Colonic mucosa (tissue), 4 donors: ENCODE data around the gene RNASEH1. TPM values are rescaled to one million over a fixed set of nuclear protein-coding genes. Genes with fewer than 3 reads are reported as not detected.

Experiments used
- DNase-seq: peaks from one replicate; pipeline ENCODE4 v3.0.0-alpha.2; 2020
- H3K27ac ChIP-seq: fragments of 200-600 bp; one replicate; pipeline ENCODE4 v1.8.0; 2021
- H3K27me3 ChIP-seq: fragments of 200-600 bp; one replicate; pipeline ENCODE4 v1.8.0; 2021
- H3K36me3 ChIP-seq: fragments of 200-600 bp; one replicate; pipeline ENCODE4 v1.8.0; 2021
- H3K4me1 ChIP-seq: fragments of 200-600 bp; one replicate; pipeline ENCODE4 v1.8.0; 2021; ENCODE audit warnings: mild to moderate bottlenecking
- H3K4me3 ChIP-seq: fragments of 200-600 bp; one replicate; pipeline ENCODE4 v1.8.0; 2021
- H3K9ac ChIP-seq, 2 donors: one replicate each; pipeline ENCODE4 v1.7.0; 2013; ENCODE audit warnings: control low read depth in 2 of 2, low read depth in 2 of 2, low read length in 2 of 2
- H3K9me3 ChIP-seq: fragments of 200-600 bp; one replicate; pipeline ENCODE4 v1.8.0; 2021
- CTCF ChIP-seq: fragments of 200-600 bp; IDR thresholded peaks from one replicate; pipeline ENCODE4 v1.8.0; 2022; ENCODE audit warnings: antibody characterized with exemption, mild to moderate bottlenecking
- intact Hi-C: fragments of 100-400 bp; cut with DNase I; formaldehyde crosslinking; loops from one replicate; pipeline ENCODE4 v1.14.1; 2022
- total RNA-seq, 2 donors: library from RNA; stranded (reverse); fragmentation: NEBNext Ultra II Directional in 1 of 2; extraction: Animal tissue kit (Norgen Biotek cat#: 25700) in 1 of 2; gene quantifications; one replicate each; pipeline ENCODE4 v1.2.1, GENCODE V29; 2021
- donor health status: healthy.
- donor health status: DM: no; HTN: no; CAD: no.
- donor health status: DM: no; HTN: no; CAD: no.

The RNASEH1 gene
- total RNA-seq, 2 donors from 2014 or later, result 13.3 to 18.8 TPM

DNA sequence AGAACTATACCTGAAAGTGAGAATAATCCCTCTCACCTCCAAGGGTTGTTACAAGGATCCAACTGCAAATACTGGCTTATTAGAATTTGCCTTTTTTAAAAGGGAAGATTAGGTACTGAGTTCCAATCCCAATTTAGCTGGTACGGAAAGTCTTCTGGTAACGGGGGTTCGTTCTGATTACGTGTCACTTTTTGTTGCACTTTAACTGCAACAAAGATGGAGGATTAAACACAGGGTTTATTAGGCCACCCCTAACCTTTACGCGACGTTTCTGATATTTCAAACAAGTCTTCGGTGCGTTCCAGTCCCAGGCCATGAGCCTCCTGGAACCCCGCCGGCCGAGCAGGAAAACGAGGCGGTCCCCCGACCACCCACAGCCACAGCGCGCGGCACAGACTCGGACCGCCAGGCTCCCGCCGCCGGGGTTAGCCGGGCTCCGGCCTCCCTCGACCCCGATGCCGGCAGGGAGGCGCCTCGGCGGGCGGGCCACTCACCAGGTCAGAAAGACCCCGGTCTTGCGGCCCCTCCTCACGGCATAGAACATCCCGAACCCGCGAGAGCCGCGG, 411 bp downstream of the RNASEH1 start:
- TF ChIP-seq CTCF, result no peak
- Histone ChIP-seq H3K9ac (peak overlapping the region; percentile 83 to 88), H3K4me1 (peaks cover 7% of the 10 kb centered on the region), H3K9me3 (no peaks in the 10 kb centered on the region), H3K36me3 (peaks cover 8% of the 10 kb centered on the region), H3K27me3 (no peaks in the 10 kb centered on the region), H3K27ac (peak overlapping the region; percentile 86), H3K4me3 (peak overlapping the region; percentile 100)
- DNase-seq, result no peak
- intact Hi-C loops, result loop anchor here (5.0 kb wide), 2 partner anchors 35 to 180 kb away; partner anchors contain the start of genes EIPR1 and TRAPPC12

DNA sequence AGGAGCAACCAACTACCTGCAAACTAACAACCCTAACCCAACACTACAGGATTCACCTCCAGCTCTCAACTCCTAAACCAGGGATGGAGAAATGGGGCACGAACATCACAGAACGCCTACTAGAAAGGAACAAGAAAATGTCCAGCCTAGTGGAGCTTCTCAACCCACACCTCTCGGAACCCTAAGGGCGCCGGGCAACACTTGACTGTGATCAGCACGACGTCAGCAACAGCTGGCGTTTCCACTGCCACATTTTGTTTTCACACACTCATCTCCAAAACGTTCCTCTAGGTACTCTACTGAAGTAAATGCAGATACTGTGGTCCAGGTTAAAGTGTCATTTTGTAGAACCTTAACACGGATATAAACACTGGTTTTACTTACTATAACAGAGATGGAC, 4.2 kb downstream of the RNASEH1 start:
- no peak for DNase-seq
- Histone ChIP-seq H3K36me3 (peaks cover 15% of the 10 kb centered on the region), H3K4me3 (no peak overlapping the region), H3K27me3 (no peaks in the 10 kb centered on the region), H3K9ac (no peak overlapping the region), H3K9me3 (no peaks in the 10 kb centered on the region), H3K27ac (no peak overlapping the region), H3K4me1 (peaks cover 7% of the 10 kb centered on the region)
- no peak for TF ChIP-seq CTCF
- intact Hi-C loops, result no loop called here

DNA sequence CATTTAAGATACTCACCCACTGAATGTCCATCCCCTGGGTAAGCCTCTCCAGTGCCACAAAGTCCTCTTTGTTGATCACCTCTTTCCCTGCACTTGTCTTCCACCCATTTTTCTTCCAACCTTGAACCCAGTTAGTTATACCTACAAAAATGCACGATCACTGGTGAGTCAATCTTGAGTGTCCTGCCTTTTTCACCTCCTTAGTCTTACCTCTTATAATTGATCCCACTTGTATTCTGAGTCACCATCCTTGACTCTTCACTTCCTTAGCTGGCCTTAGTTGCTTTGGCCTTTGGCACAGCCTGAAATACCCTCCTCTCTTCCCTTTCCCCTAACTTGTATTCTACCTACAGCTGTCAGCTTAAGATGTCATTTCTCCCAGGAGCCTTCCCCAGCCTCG, 10.2 kb downstream of the RNASEH1 start:
- peaks cover 12% of the 10 kb centered on the region for H3K36me3 ChIP-seq
- no peaks in the 10 kb centered on the region for H3K9me3 ChIP-seq
- H3K27ac ChIP-seq, result no peak overlapping the region
- no peak overlapping the region for H3K9ac ChIP-seq
- TF ChIP-seq CTCF, result no peak
- no peak for DNase-seq
- H3K4me1 ChIP-seq, result no peaks in the 10 kb centered on the region
- intact Hi-C loops, result no loop called here
- H3K4me3 ChIP-seq, result no peak overlapping the region
- no peaks in the 10 kb centered on the region for H3K27me3 ChIP-seq

GRCh38 chr2:3545788-3546478, 12.2 kb downstream of the RNASEH1 start:
- H3K4me3 ChIP-seq, result no peak overlapping the region
- no peak overlapping the region for H3K9ac ChIP-seq
- no peak for TF ChIP-seq CTCF
- H3K27me3 ChIP-seq, result no peaks in the 10 kb centered on the region
- intact Hi-C loops, result no loop called here
- H3K9me3 ChIP-seq, result no peaks in the 10 kb centered on the region
- DNase-seq, result no peak
- H3K27ac ChIP-seq, result no peak overlapping the region
- H3K4me1 ChIP-seq, result no peaks in the 10 kb centered on the region
- H3K36me3 ChIP-seq, result peaks cover 6% of the 10 kb centered on the region

GRCh38 chr2:3543023-3543683, 15.0 kb downstream of the RNASEH1 start:
- TF ChIP-seq CTCF, result no peak
- no peak for DNase-seq
- Histone ChIP-seq H3K9ac (no peak overlapping the region), H3K27me3 (no peaks in the 10 kb centered on the region), H3K4me1 (no peaks in the 10 kb centered on the region), H3K27ac (no peak overlapping the region), H3K36me3 (peaks cover 5% of the 10 kb centered on the region), H3K9me3 (no peaks in the 10 kb centered on the region), H3K4me3 (no peak overlapping the region)
- intact Hi-C loops, result no loop called here
